ENCODE measurements around the gene CREB1. TPM values are rescaled to one million over a fixed set of nuclear protein-coding genes. Genes with fewer than 3 reads are reported as not detected.

The CREB1 gene
- total and polyA plus RNA-seq, 2 donors (not counting 3 experiments of a cell fraction or from before 2014, with no cell fraction given), result 31.0 to 71.1 TPM

- Histone ChIP-seq H3K4me3 (replicated peaks in 1 of 3; ENCODE audit: insufficient read depth in 1 of 3, low read depth in 1 of 3, low read length in 3 of 3) (no peak overlapping the region), H3K27ac (ENCODE audit: insufficient read depth, low read depth, low read length) (no peak overlapping the region), H3K4me2 (ENCODE audit: insufficient read depth, low read length) (no peak overlapping the region), H4K20me1 (replicated peaks; ENCODE audit: control insufficient read depth, extremely low read depth, insufficient read depth, low read length) (no peaks in the 10 kb centered on the region), H3K27me3 (ENCODE audit: control insufficient read depth in 2 of 2, insufficient read depth in 2 of 2, low read length in 2 of 2) (no peaks in the 10 kb centered on the region), H3K4me1 (ENCODE audit: control insufficient read depth, extremely low read depth, insufficient read depth, low read length) (no peaks in the 10 kb centered on the region), H3K79me2 (ENCODE audit: control insufficient read depth, insufficient read depth, low read length) (peaks cover 86% of the 10 kb centered on the region), H3K9ac (replicated peaks; ENCODE audit: extremely low read depth, insufficient read depth, low read length) (no peak overlapping the region), H3K9me1 (replicated peaks; ENCODE audit: control insufficient read depth, extremely low read depth, insufficient read depth, low read length) (no peaks in the 10 kb centered on the region), H3K9me3 (replicated peaks; ENCODE audit: control insufficient read depth, insufficient read depth, low read length) (no peaks in the 10 kb centered on the region), H3K36me3 (ENCODE audit: control insufficient read depth in 2 of 2, extremely low read depth in 1 of 2, insufficient read depth in 2 of 2, low read length in 2 of 2) (peaks cover 0 to 2% of the 10 kb centered on the region in 2 experiments), H2AFZ (ENCODE audit: low read depth, low read length) (no peak overlapping the region)
- BruUV-seq (replicated peaks), result no TSS peak
- FAIRE-seq (no peak), DNase-seq (ENCODE audit: low read depth, low spot score) (no peak)
- TF ChIP-seq GATA2 (IDR thresholded peaks at IDR 0.05; ENCODE audit: insufficient read depth, insufficient read length, low read depth, low read length), result no peak
- intact Hi-C loops (cut with micrococcal nuclease) (no loop called here), dilution Hi-C loops (cut with MboI; ENCODE audit: extremely low pct_ligation_motif_present, low sequenced_read_pairs) (no loop called here)
- ChIA-PET CTCF (no interaction called here), POLR2A (interaction anchor here (1.1 kb wide), 1 partner anchor 13 kb away, joined by 4 read pairs; the partner anchor contains the start of gene CREB1)
Observed at GRCh38 chr2:207543272-207543671, 13.5 kb downstream of the CREB1 start.

GRCh38 chr2:207546822-207547221 is 17.1 kb downstream of the CREB1 start:
- H3K4me2 ChIP-seq (ENCODE audit: insufficient read depth, low read length), result no peak overlapping the region

More at GRCh38 chr2:207546822-207547221, 17.1 kb downstream of the CREB1 start:
- Histone ChIP-seq H2AFZ (ENCODE audit: low read depth, low read length) (no peak overlapping the region), H3K4me1 (ENCODE audit: control insufficient read depth, extremely low read depth, insufficient read depth, low read length) (peaks cover 13% of the 10 kb centered on the region), H3K9ac (replicated peaks; ENCODE audit: extremely low read depth, insufficient read depth, low read length) (no peak overlapping the region), H3K27ac (ENCODE audit: insufficient read depth, low read depth, low read length) (no peak overlapping the region), H3K9me1 (replicated peaks; ENCODE audit: control insufficient read depth, extremely low read depth, insufficient read depth, low read length) (no peaks in the 10 kb centered on the region), H3K36me3 (ENCODE audit: control insufficient read depth in 2 of 2, extremely low read depth in 1 of 2, insufficient read depth in 2 of 2, low read length in 2 of 2) (peaks cover 0 to 2% of the 10 kb centered on the region in 2 experiments), H3K9me3 (replicated peaks; ENCODE audit: control insufficient read depth, insufficient read depth, low read length) (no peaks in the 10 kb centered on the region), H3K4me3 (replicated peaks in 1 of 3; ENCODE audit: insufficient read depth in 1 of 3, low read depth in 1 of 3, low read length in 3 of 3) (no peak overlapping the region), H4K20me1 (replicated peaks; ENCODE audit: control insufficient read depth, extremely low read depth, insufficient read depth, low read length) (no peaks in the 10 kb centered on the region), H3K27me3 (ENCODE audit: control insufficient read depth in 2 of 2, insufficient read depth in 2 of 2, low read length in 2 of 2) (no peaks in the 10 kb centered on the region), H3K79me2 (ENCODE audit: control insufficient read depth, insufficient read depth, low read length) (peaks cover 88% of the 10 kb centered on the region)
- dilution Hi-C loops (cut with MboI; ENCODE audit: extremely low pct_ligation_motif_present, low sequenced_read_pairs) (no loop called here), intact Hi-C loops (cut with micrococcal nuclease) (no loop called here)
- FAIRE-seq (no peak), DNase-seq (ENCODE audit: low read depth, low spot score) (no peak)
- TF ChIP-seq EZH2 (IDR thresholded peaks at IDR 0.05; ENCODE audit: borderline replicate concordance, low read depth, low read length, severe bottlenecking) (no peak), MAX (IDR thresholded peaks at IDR 0.05; ENCODE audit: insufficient read depth, insufficient read length) (no peak), FOS (IDR thresholded peaks at IDR 0.05; ENCODE audit: borderline replicate concordance, insufficient read depth, low read length) (no peak), GATA2 (IDR thresholded peaks at IDR 0.05; ENCODE audit: insufficient read depth, insufficient read length, low read depth, low read length) (no peak), POLR2AphosphoS5 (IDR thresholded peaks at IDR 0.05; ENCODE audit: insufficient read depth, low read depth, low read length) (no peak), MYC (IDR thresholded peaks at IDR 0.05; ENCODE audit: low read depth, low read length) (no peak)
- ChIA-PET POLR2A (interaction anchor here (0.6 kb wide), 1 partner anchor 16 kb away, joined by 4 read pairs; no protein-coding TSS in a partner anchor), CTCF (interaction anchor here (1.9 kb wide), 1 partner anchor 12 kb away, joined by 9 read pairs; no protein-coding TSS in a partner anchor)
- BruUV-seq (replicated peaks), result no TSS peak
